Coronary artery (tissue), 2 donors: ENCODE results near the gene HTR3B.

Experiments
- DNase-seq: peaks from one replicate; pipeline ENCODE4 v3.0.0-alpha.2; 2017; ENCODE audit warnings: low spot score
- H3K27ac ChIP-seq, 2 donors: fragments of 200-600 bp; sonication (generic); one replicate each; pipeline ENCODE4 v1.5.1; 2016 to 2019
- H3K4me3 ChIP-seq: fragments of 200-600 bp; sonication (generic); 2 replicates; pipeline ENCODE4 v1.5.1; 2016; ENCODE audit warnings: mild to moderate bottlenecking, moderate library complexity
- CTCF ChIP-seq: fragments of 200-600 bp; sonication (generic); IDR thresholded peaks from one replicate; pipeline ENCODE4 v1.5.1; 2019; ENCODE audit warnings: antibody characterized with exemption

Gene HTR3B

GRCh38 chr11:113956986-113957385 is 52.4 kb downstream of the HTR3B start:
- Histone ChIP-seq H3K27ac (no peak overlapping the region), H3K4me3 (no peak overlapping the region)
- no peak for DNase-seq
- TF ChIP-seq CTCF, result no peak

GRCh38 chr11:113960702-113961330 is 56.2 kb downstream of the HTR3B start:
- no peak overlapping the region for H3K27ac ChIP-seq
- TF ChIP-seq CTCF, result no peak
- no peak for DNase-seq
- no peak overlapping the region for H3K4me3 ChIP-seq

GRCh38 chr11:113967361-113967760 is 62.8 kb downstream of the HTR3B start:
- no peak for DNase-seq
- no peak overlapping the region for H3K27ac ChIP-seq
- H3K4me3 ChIP-seq, result no peak overlapping the region
- TF ChIP-seq CTCF, result no peak

- no peak for DNase-seq
- TF ChIP-seq CTCF, result no peak
Observed at GRCh38 chr11:113971506-113972195, 67.1 kb downstream of the HTR3B start.

GRCh38 chr11:113974741-113975470 is 70.3 kb downstream of the HTR3B start, which contains the start of gene HTR3A:
HTR3A (plus strand) TSS chr11:113975108; CDS start chr11:113975326, 218 bp downstream.
- TF ChIP-seq CTCF, result no peak
- H3K4me3 ChIP-seq, result peak within 1 kb of the TSS; percentile 10
- no peak for DNase-seq
- no peak within 1 kb of the TSS for H3K27ac ChIP-seq

More at GRCh38 chr11:113971506-113972195, 67.1 kb downstream of the HTR3B start:
- Histone ChIP-seq H3K27ac (no peak overlapping the region), H3K4me3 (no peak overlapping the region)

- no peak overlapping the region for H3K4me3 ChIP-seq
- no peak overlapping the region for H3K27ac ChIP-seq
- TF ChIP-seq CTCF, result no peak
- no peak for DNase-seq
Observed at GRCh38 chr11:113977071-113977490, 72.5 kb downstream of the HTR3B start.
